SK-N-SH treated with all-trans-retinoic acid at 6 μM for 48 hours (cell line): Measurements from ENCODE around the gene BZW1.

ENCODE experiments used
- CREB5 ChIP-seq: fragments of 250-450 bp; sonication (Bioruptor Pico); IDR thresholded peaks from 2 replicates; pipeline ENCODE4 v1.5.1; 2020; ENCODE audit warnings: low read depth, mild to moderate bottlenecking, moderate library complexity
- ESRRG ChIP-seq: fragments of 250-450 bp; sonication (Bioruptor Pico); IDR thresholded peaks from 2 replicates; pipeline ENCODE4 v1.6.1; 2021; ENCODE audit warnings: mild to moderate bottlenecking
- GLIS3 ChIP-seq: fragments of 250-450 bp; sonication (Bioruptor Pico); IDR thresholded peaks from 2 replicates; pipeline ENCODE4 v1.5.0; 2020; ENCODE audit warnings: mild to moderate bottlenecking, moderate library complexity
- ISL1 ChIP-seq: fragments of 250-450 bp; sonication (Bioruptor Pico); IDR thresholded peaks from 2 replicates; pipeline ENCODE4 v2.1.2; 2022; ENCODE audit warnings: mild to moderate bottlenecking, moderate library complexity
- PATZ1 ChIP-seq: fragments of 250-450 bp; sonication (Bioruptor Pico); IDR thresholded peaks from 2 replicates; pipeline ENCODE4 v1.8.0; 2020; ENCODE audit warnings: mild to moderate bottlenecking, moderate library complexity, borderline replicate concordance
- PPARA ChIP-seq: fragments of 250-450 bp; sonication (Bioruptor Pico); IDR thresholded peaks from 2 replicates; pipeline ENCODE4 v1.5.0; 2020; ENCODE audit warnings: mild to moderate bottlenecking, borderline replicate concordance
- RARB ChIP-seq: fragments of 250-450 bp; sonication (Bioruptor Pico); IDR thresholded peaks from 2 replicates; pipeline ENCODE4 v1.8.0; 2021; ENCODE audit warnings: mild to moderate bottlenecking, moderate library complexity
- ZC3H10 ChIP-seq: fragments of 250-450 bp; sonication (Bioruptor Pico); IDR thresholded peaks from 2 replicates; pipeline ENCODE4 v1.5.1; 2021; ENCODE audit warnings: mild to moderate bottlenecking, moderate library complexity
- ZFP30 ChIP-seq: fragments of 450-650 bp; formaldehyde crosslinking; IDR thresholded peaks from 2 replicates; pipeline ENCODE4 v1.5.0; 2022; ENCODE audit warnings: mild to moderate bottlenecking, moderate library complexity
- ZNF565 ChIP-seq: fragments of 450-650 bp; formaldehyde crosslinking; conservative IDR thresholded peaks from 2 replicates; pipeline ENCODE4 v1.5.0; 2020; ENCODE audit warnings: low read depth, mild to moderate bottlenecking, moderate library complexity
- ZNF70 ChIP-seq: fragments of 450-650 bp; formaldehyde crosslinking; IDR thresholded peaks from 2 replicates; pipeline ENCODE4 v1.5.0; 2020; ENCODE audit warnings: mild to moderate bottlenecking, moderate library complexity

- TF ChIP-seq ZNF565 (no peak), PPARA (CRISPR knock-in tag) (no peak), ISL1 (CRISPR knock-in tag) (no peak), ESRRG (CRISPR knock-in tag) (no peak), ZFP30 (no peak), CREB5 (no peak), RARB (CRISPR knock-in tag) (no peak), ZC3H10 (no peak), ZNF70 (CRISPR knock-in tag) (no peak), PATZ1 (CRISPR knock-in tag) (no peak), GLIS3 (CRISPR knock-in tag) (no peak)
Observed at GRCh38 chr2:200829258-200829655, 17.5 kb downstream of the BZW1 start.
